ENCODE measurements around the gene BMPR1B.

Gene BMPR1B

DNA sequence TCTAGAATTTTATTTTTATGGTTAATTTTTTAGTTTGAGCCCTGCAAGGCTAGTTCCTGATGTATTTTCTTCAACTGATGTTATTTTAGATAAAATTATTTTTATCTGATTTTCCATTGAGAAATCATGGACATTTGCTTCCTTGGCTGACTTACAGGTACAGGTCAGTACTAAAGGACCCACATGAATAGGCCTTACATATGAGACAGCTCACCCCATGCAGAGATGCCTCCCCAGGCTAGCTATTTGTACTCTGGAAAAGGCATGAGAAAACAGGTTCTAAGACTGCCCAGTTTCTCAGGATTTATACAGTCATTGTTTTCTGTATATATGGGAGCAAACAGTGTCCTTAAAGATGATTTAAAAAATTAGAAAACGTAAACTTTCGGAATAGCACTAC is 255.5 kb downstream of the BMPR1B start:
- CTCF ChIA-PET, result no interaction called here
- H3K27me3 Mint-ChIP-seq, result no peaks in the 10 kb centered on the region

DNA sequence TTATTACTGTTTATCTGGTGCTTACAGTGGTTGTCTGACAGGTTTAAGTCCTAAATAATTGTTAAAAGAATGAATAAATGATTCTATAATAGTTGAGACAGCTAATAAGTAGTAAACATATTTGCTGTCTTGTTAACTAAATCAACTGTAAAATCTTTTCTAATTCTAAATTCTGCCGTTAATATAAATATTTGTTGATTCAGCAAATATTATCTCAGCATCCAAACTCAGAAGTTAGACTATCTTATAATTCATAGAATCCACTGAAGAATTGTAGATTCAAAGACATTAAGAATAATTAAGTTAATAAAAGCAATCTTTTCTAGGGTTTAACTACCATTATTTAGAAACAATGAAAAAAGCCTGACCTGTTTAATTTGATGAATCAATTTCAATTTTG is 256.3 kb downstream of the BMPR1B start:
- no peaks in the 10 kb centered on the region for H3K27me3 Mint-ChIP-seq
- no peaks in the 10 kb centered on the region for H3K9me3 Mint-ChIP-seq
- DNase-seq, result no peak
- no peaks in the 10 kb centered on the region for H3K36me3 Mint-ChIP-seq
- no peak overlapping the region for H3K27ac Mint-ChIP-seq
- CTCF ChIA-PET, result no interaction called here
- H3K4me3 Mint-ChIP-seq, result no peak overlapping the region
- H3K4me1 Mint-ChIP-seq, result no peaks in the 10 kb centered on the region

More for the DNA sequence above, 255.5 kb downstream of the BMPR1B start:
- Mint-ChIP-seq H3K9me3 (no peaks in the 10 kb centered on the region), H3K4me1 (no peaks in the 10 kb centered on the region), H3K27ac (no peak overlapping the region), H3K36me3 (no peaks in the 10 kb centered on the region), H3K4me3 (no peak overlapping the region)
- DNase-seq, result no peak

DNA sequence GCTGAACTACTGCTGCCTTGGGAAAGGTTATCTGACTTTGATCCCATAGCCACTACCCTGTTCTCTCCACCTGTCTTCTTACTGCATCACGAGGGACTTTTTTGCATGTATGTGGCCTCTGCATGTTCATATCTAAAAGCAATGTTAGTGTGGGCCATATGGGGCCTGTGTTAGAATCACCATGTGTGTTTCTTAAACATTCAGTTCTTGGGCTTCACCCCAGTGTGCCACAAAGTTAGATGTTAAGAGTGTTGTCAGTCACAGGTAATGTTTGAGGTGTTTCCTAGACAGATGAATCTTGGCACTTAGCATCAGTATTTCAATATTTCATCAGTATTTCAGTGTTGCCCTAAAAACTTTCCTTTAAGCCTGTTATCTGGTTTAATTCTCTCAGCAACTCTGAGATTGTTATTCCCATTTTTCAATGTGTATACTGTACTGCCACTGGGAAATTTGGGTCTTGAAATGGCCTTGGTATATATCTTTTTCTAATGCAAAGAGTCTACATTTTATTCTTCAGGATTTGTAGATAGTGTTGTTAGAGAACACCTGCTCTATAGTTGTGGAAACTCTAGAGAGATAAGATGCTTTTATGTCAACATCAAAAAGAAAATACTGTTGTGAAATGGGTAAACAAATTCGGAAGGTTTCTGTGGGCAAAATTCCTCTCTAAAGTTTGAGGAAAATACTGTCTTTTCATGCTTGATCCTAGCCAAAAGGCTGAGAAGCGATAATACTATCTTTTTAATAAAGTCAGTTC is 259.7 kb downstream of the BMPR1B start:
- no peaks in the 10 kb centered on the region for H3K4me1 Mint-ChIP-seq
- no peak overlapping the region for H3K4me3 Mint-ChIP-seq
- no peak overlapping the region for H3K27ac Mint-ChIP-seq
- no peaks in the 10 kb centered on the region for H3K27me3 Mint-ChIP-seq
- CTCF ChIA-PET, result no interaction called here
- no peak for DNase-seq
- no peaks in the 10 kb centered on the region for H3K9me3 Mint-ChIP-seq
- no peaks in the 10 kb centered on the region for H3K36me3 Mint-ChIP-seq

DNA sequence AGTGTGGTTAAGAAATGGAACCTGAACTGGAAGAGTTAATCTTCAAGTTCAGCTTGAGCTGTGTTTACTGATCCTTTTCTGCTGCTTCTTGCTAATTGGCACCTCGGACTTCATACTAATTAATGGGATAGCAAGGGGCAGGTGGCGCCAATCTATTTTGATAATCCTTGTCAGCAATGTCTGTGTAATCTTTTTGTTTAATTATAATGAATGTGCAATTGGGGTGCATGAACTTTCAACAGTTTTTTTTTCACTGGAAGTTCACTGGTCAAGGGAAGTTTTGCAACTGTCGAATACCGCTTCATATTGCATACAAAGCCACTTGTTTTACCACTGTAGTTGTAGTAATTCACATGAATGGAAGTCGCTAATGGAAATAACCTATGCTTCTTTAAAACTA is 261.0 kb downstream of the BMPR1B start:
- Mint-ChIP-seq H3K27ac (no peak overlapping the region), H3K4me1 (no peaks in the 10 kb centered on the region), H3K4me3 (no peak overlapping the region), H3K27me3 (no peaks in the 10 kb centered on the region), H3K9me3 (no peaks in the 10 kb centered on the region), H3K36me3 (no peaks in the 10 kb centered on the region)
- CTCF ChIA-PET, result no interaction called here
- no peak for DNase-seq

DNA sequence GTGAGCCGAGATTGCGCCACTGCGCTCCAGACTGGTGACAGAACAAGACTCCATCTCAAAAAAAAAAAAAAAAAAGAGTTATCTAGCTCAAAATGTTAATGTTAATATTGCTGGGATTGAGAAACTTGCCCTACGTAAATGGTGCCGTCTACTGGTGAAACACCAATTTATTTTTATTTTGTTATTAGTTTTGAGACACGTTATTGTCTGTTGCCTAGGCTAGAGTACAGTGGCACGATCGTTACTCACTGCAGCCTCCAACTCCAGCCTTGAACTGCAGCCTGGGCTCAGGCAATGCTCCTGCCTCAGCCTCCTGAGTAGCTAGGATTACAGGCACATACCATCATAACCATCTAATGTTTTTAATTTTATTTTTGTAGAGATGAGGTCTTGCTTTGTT is 262.8 kb downstream of the BMPR1B start:
- CTCF ChIA-PET, result no interaction called here
- H3K4me1 Mint-ChIP-seq, result no peaks in the 10 kb centered on the region

DNA sequence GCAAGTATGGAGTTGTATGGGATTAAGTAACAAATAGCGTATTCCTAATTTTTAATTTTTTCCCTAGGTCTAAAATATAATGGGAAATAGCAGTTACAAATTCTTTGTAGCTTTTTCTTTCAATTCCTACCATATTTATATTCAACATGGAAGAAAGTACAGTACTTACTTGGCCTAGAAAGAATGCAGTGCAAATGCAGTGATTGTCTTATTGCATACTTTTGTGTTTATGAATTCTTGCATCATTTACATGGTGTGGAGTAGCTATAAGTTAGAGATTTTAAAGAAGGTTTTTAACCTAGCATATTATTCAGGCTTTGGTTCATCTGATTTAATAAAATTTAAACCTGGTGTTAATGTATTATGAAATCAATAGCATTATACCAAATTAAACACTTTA is 263.3 kb downstream of the BMPR1B start:
- no peaks in the 10 kb centered on the region for H3K27me3 Mint-ChIP-seq
- CTCF ChIA-PET, result no interaction called here

More for the DNA sequence above, 262.8 kb downstream of the BMPR1B start:
- Mint-ChIP-seq H3K4me3 (no peak overlapping the region), H3K27ac (no peak overlapping the region), H3K9me3 (no peaks in the 10 kb centered on the region), H3K27me3 (no peaks in the 10 kb centered on the region), H3K36me3 (no peaks in the 10 kb centered on the region)
- no peak for DNase-seq

DNA sequence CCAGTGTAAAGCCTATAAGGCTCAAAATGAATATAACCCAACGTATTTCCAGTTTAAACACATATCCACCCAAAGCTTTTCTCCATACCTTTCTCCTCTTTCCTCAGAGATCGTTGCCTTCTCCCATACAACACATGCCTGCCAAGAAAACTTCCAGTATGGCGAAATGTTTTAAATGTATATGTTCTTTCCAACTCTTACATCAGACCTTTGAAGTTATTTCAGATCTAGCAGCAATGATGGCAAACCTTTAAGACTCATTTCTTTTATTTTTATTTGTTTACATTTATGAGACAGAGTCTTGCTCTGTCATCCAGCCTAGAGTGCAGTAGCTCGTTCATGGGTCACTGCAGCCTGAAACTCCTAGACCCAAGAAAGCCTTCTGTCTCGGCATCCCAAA is 265.4 kb downstream of the BMPR1B start:
- Mint-ChIP-seq H3K36me3 (no peaks in the 10 kb centered on the region), H3K4me1 (no peaks in the 10 kb centered on the region), H3K9me3 (no peaks in the 10 kb centered on the region), H3K27ac (no peak overlapping the region), H3K4me3 (no peak overlapping the region), H3K27me3 (no peaks in the 10 kb centered on the region)
- DNase-seq, result no peak
- CTCF ChIA-PET, result no interaction called here

More for the DNA sequence above, 263.3 kb downstream of the BMPR1B start:
- Mint-ChIP-seq H3K4me1 (no peaks in the 10 kb centered on the region), H3K9me3 (no peaks in the 10 kb centered on the region), H3K36me3 (no peaks in the 10 kb centered on the region), H3K4me3 (no peak overlapping the region), H3K27ac (no peak overlapping the region)
- DNase-seq, result no peak

DNA sequence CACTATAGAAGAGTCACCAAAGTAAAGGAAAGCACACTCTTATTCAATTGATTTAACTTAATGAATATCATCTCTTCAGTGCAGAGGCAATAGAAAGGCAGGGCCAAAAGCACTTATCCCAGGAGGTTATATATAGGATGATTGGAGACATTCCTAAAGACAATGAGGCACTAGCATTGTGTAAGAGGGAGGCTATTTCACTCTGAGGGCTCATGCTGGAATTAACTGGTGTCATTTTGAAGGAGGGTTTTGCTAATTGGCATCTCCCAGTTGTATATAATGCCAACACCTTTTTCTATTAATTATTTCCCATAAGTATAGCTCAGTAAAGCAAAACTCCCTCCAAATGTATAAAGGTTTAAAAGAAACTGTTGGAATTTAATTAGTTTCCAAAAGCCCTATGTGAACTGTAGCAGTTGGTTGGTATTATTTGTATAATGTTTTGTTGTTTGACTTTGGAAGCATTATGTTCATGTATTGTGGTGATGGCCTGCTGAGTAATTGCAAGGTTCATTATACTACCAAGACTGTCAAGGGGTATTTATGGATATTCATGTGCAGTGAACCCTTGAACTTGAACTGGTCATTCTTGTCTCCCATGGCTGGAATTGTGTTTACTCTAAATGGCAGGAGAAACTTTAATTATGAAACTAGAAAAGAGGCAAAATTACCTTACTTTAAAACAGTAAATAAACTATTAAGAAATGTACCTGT is 270.3 kb downstream of the BMPR1B start:
- DNase-seq, result no peak
- H3K27me3 Mint-ChIP-seq, result no peaks in the 10 kb centered on the region
- CTCF ChIA-PET, result no interaction called here
- no peaks in the 10 kb centered on the region for H3K9me3 Mint-ChIP-seq
- H3K27ac Mint-ChIP-seq, result no peak overlapping the region
- H3K4me3 Mint-ChIP-seq, result no peak overlapping the region
- H3K4me1 Mint-ChIP-seq, result no peaks in the 10 kb centered on the region
- no peaks in the 10 kb centered on the region for H3K36me3 Mint-ChIP-seq

DNA sequence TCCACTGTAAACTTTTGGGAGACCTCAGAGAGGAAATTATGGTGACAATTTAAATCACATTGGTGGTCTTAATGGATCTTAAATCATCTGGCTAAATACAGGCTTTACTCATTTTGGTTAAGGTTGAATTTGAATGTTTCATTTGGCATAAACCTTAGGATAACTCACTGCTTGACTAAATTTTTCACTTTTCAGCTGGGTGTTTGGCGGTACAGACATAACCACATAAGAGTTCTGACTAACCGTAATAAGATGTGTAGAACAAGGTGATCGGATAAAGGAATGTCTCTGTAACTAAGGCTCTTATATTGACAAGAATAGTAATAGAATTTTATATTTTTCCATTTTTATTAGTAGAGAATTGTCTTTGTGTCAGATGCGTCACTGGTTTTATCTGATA is 281.0 kb downstream of the BMPR1B start:
- H3K36me3 Mint-ChIP-seq, result no peaks in the 10 kb centered on the region
- no peak overlapping the region for H3K4me3 Mint-ChIP-seq
- H3K9me3 Mint-ChIP-seq, result peaks cover 4% of the 10 kb centered on the region
- no peaks in the 10 kb centered on the region for H3K27me3 Mint-ChIP-seq
- DNase-seq, result no peak
- no peak overlapping the region for H3K27ac Mint-ChIP-seq
- H3K4me1 Mint-ChIP-seq, result no peaks in the 10 kb centered on the region
- CTCF ChIA-PET, result no interaction called here

DNA sequence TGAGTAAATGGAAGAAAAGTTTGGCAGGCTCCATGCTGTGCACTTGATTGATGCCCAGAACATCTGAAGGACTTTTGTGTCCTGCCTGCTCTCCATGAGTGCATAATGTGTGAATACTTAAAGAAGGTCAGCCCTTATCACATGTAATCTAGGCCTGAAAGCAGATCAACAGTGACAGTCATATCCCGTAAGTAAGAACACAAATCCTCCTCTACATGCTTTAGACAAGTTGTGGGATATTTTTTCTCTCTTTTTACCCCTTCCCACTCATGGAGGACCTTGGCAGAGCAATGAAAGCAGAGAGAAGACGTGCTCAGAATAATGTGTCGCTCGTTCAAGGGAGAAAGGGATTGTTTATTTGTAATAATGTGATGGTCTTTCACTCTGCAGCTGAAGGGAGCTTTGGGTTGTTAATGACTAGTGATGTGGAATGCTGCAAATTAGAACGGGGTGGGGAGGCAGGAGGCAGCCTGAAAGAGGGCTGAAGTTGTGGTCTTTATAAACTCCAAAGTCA is 286.6 kb downstream of the BMPR1B start:
- H3K36me3 Mint-ChIP-seq, result no peaks in the 10 kb centered on the region
- no peaks in the 10 kb centered on the region for H3K27me3 Mint-ChIP-seq
- H3K4me1 Mint-ChIP-seq, result no peaks in the 10 kb centered on the region
- H3K4me3 Mint-ChIP-seq, result no peak overlapping the region
- H3K27ac Mint-ChIP-seq, result no peak overlapping the region
- CTCF ChIA-PET, result no interaction called here
- no peaks in the 10 kb centered on the region for H3K9me3 Mint-ChIP-seq
- no peak for DNase-seq

DNA sequence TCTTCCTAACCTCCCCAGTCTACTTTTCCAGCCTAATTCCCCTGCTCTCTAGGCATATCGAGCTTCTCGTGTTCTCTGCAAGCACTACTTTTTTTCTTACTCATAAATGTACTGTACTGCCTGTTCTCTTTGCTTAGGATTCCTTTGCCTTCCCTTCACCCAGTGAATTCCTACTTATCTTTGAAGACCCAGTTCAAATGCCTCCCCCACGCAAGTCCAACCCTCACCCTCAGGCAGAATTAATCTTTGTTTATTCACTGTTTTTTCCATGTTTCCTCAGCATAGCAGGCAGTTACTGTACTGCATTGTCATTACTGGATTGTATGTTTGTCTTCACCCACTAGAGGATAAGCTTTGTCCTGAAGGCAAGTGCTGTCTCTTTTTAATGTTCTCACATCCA is 287.7 kb downstream of the BMPR1B start:
- DNase-seq, result no peak
- CTCF ChIA-PET, result no interaction called here
- no peak overlapping the region for H3K4me3 Mint-ChIP-seq
- no peaks in the 10 kb centered on the region for H3K27me3 Mint-ChIP-seq
- H3K4me1 Mint-ChIP-seq, result no peaks in the 10 kb centered on the region
- H3K27ac Mint-ChIP-seq, result no peak overlapping the region
- H3K9me3 Mint-ChIP-seq, result no peaks in the 10 kb centered on the region
- no peaks in the 10 kb centered on the region for H3K36me3 Mint-ChIP-seq

DNA sequence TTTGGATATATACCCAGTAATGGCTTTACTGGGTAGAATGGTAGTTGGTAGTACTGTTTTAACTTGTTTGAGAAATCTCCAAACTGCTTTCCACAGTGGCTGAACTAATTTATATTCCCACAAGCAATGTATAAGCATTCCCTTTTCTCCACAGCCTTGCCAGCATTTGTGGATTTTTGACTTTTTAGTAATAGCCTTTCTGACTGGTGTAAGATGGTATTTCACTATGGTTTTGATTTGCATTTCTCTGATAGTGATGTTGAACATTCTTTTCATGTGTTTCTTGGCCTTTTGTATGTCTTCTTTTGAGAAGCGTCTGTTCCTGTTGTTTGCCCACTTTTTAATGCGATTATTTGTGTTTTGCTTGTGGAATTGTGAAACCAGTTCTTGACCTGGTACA is 290.5 kb downstream of the BMPR1B start:
- DNase-seq, result no peak
- no peaks in the 10 kb centered on the region for H3K36me3 Mint-ChIP-seq
- H3K4me1 Mint-ChIP-seq, result no peaks in the 10 kb centered on the region
- CTCF ChIA-PET, result no interaction called here
- H3K9me3 Mint-ChIP-seq, result no peaks in the 10 kb centered on the region
- peaks cover 4% of the 10 kb centered on the region for H3K27me3 Mint-ChIP-seq
- H3K4me3 Mint-ChIP-seq, result no peak overlapping the region
- H3K27ac Mint-ChIP-seq, result no peak overlapping the region

DNA sequence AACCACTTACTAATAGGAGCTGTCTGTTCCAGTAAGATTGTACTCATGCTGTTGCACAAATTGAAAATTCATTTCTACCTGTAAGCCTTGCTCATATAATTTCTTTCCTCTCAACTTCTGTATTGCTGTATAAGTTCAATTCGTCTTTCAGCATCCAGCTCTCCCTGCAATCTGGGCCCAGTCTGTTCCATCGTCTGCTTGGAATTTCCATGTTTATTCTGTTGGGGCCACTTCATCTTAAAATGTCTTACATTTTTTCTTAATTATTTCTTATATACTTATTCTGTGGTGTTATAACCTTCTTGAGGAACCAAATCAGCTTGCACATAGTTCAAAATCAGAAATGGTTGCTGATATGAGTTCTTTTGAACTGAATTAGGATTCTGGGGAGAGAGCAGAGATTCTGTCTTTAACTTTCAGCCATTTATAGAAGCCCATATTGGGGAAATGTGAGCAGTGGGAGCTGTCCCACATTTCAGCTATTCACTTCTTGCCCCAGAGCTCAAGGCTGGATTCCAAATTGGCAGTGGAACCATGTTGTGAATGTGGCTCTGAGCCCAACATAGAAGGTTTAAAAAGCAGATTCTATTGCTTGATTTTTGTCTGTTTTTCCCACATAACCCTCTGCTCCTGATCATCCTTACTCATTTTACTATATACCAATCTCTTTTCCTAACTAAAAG is 291.9 kb downstream of the BMPR1B start:
- CTCF ChIA-PET, result no interaction called here

DNA sequence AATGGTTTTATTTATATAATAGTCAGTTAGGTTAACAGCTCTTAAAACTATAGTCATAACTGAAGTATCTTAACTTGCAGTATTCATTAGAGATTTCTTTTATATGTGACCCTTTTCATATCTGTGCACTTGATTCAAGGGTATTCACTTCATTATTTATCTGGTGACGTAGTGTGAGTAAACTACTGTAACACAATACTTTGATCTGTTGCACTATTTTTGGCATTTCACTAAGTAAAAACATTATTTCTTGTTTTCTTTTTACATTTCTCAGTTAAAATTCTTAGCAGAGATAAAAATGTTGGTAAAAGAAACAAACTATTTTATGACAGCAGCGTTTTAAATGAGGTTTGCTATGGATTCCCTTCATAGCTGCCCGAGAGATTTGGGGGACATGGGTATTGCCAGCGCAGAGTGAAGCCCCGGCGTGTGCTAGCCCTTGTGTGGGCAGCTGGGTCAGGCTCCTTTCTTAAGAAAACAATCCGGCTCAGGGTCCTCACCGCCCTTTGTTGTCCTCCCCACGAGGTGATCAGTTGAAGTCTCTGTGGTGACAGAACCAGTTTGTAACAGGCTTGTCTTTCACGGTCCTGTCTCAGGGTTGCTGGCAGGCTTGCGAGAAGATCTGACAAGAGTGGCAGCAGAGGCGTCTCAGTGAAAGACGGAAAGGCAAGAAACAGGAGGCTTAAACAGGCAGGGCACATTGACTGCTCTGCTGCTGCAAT is 293.4 kb downstream of the BMPR1B start:
- Mint-ChIP-seq H3K4me1 (no peaks in the 10 kb centered on the region), H3K9me3 (no peaks in the 10 kb centered on the region), H3K36me3 (no peaks in the 10 kb centered on the region), H3K27me3 (peaks cover 4% of the 10 kb centered on the region), H3K27ac (no peak overlapping the region), H3K4me3 (no peak overlapping the region)
- CTCF ChIA-PET, result interaction anchor here (0.6 kb wide), 1 partner anchor 313 kb away, joined by 3 read pairs; no protein-coding TSS in a partner anchor
- DNase-seq, result no peak

More for the DNA sequence above, 291.9 kb downstream of the BMPR1B start:
- Mint-ChIP-seq H3K27me3 (peaks cover 4% of the 10 kb centered on the region), H3K9me3 (no peaks in the 10 kb centered on the region), H3K27ac (no peak overlapping the region), H3K4me1 (no peaks in the 10 kb centered on the region), H3K36me3 (no peaks in the 10 kb centered on the region), H3K4me3 (no peak overlapping the region)
- no peak for DNase-seq
